H1 (cell line): ENCODE measurements around the gene EXOC1. TPM values are rescaled to one million over a fixed set of nuclear protein-coding genes. Genes with fewer than 3 reads are reported as not detected.

Experiments
- CTCF ChIA-PET: fragments of 300-600 bp; sonication (Branson Sonifier 250); formaldehyde crosslinking; loops from one replicate; lab custom pipeline; 2021; ENCODE audit not compliant: partially characterized antibody; lab: Charles Lee
- POLR2A ChIA-PET: fragments of 300-600 bp; sonication (Branson Sonifier 250); formaldehyde crosslinking; loops from one replicate; lab custom pipeline; 2021; ENCODE audit warnings: inconsistent platforms; ENCODE audit not compliant: partially characterized antibody; lab: Charles Lee
- DNase-seq, 2 experiments: peaks; one replicate each; pipeline versions ENCODE4 v3.0.0 to v3.0.0-alpha.2; 2010 to 2022; ENCODE audit warnings: low spot score in 2 of 2, low read depth in 1 of 2, mixed read lengths in 1 of 2
- FAIRE-seq: peaks from 2 replicates; lab custom pipeline; 2011; peaks lifted over from hg19 to GRCh38; lab: Jason Lieb, UNC
- H2AFZ ChIP-seq: 2 replicates; pipeline ENCODE4 v1.8.1; 2012; ENCODE audit warnings: low read length, inconsistent platforms
- H2AK5ac ChIP-seq: 2 replicates; pipeline ENCODE4 v1.6.1; 2013; ENCODE audit warnings: low read depth, low read length
- H2BK120ac ChIP-seq: replicated peaks from 2 replicates; pipeline ENCODE3; 2013; ENCODE audit warnings: low read depth, low read length, inconsistent platforms
- H2BK12ac ChIP-seq: 2 replicates; pipeline ENCODE4 v1.6.1; 2013; ENCODE audit warnings: low read depth, low read length
- H2BK15ac ChIP-seq: 2 replicates; pipeline ENCODE4 v1.6.1; 2013; ENCODE audit warnings: low read length
- H2BK20ac ChIP-seq: 2 replicates; pipeline ENCODE4 v1.6.1; 2013; ENCODE audit warnings: low read length
- H2BK5ac ChIP-seq: 2 replicates; pipeline ENCODE4 v1.6.1; 2013; ENCODE audit warnings: low read depth, low read length
- H3K14ac ChIP-seq: 2 replicates; pipeline ENCODE4 v1.6.1; 2013; ENCODE audit warnings: inconsistent platforms; ENCODE audit not compliant: insufficient read length
- H3K18ac ChIP-seq: 2 replicates; pipeline ENCODE4 v1.6.1; 2013; ENCODE audit warnings: low read length; ENCODE audit errors: extremely low read depth
- H3K23ac ChIP-seq: 2 replicates; pipeline ENCODE4 v1.6.1; 2013; ENCODE audit warnings: inconsistent platforms; ENCODE audit not compliant: insufficient read length
- H3K23me2 ChIP-seq: 2 replicates; pipeline ENCODE4 v1.6.1; 2013; ENCODE audit warnings: low read depth, low read length
- H3K27ac ChIP-seq: 2 replicates; pipeline ENCODE4 v1.6.1; 2011; ENCODE audit warnings: low read depth, low read length, inconsistent platforms
- H3K27me3 ChIP-seq, 4 experiments: replicated peaks in 1 of 4; 1 replicate in 1 of 4; 2 replicates in 3 of 4; pipeline versions ENCODE4 v1.6.1 to v1.8.1; 2011 to 2013; ENCODE audit warnings: low read length in 3 of 4, mild to moderate bottlenecking in 3 of 4, inconsistent platforms in 2 of 4, mixed read lengths in 2 of 4, moderate library complexity in 1 of 4; ENCODE audit not compliant: control insufficient read depth in 3 of 4, insufficient read depth in 3 of 4; ENCODE audit errors: extremely low read depth in 1 of 4
- H3K36me3 ChIP-seq, 4 experiments: 2 replicates each; pipeline versions ENCODE4 v1.6.1 to v1.8.1; 2011 to 2013; ENCODE audit warnings: mild to moderate bottlenecking in 4 of 4, low read length in 3 of 4, moderate library complexity in 2 of 4, control low read depth in 1 of 4, inconsistent platforms in 1 of 4; ENCODE audit not compliant: insufficient read depth in 4 of 4, control insufficient read depth in 2 of 4
- H3K4ac ChIP-seq: replicated peaks from 2 replicates; pipeline ENCODE3; 2013; ENCODE audit warnings: low read length, low read depth, mixed read lengths, inconsistent platforms; ENCODE audit not compliant: insufficient read length
- H3K4me1 ChIP-seq, 4 experiments: replicated peaks in 1 of 4; 1 replicate in 1 of 4; 2 replicates in 3 of 4; pipeline versions ENCODE4 v1.6.1 to v1.8.1; 2011 to 2013; ENCODE audit warnings: low read length in 3 of 4, inconsistent platforms in 2 of 4, mixed read lengths in 1 of 4; ENCODE audit not compliant: insufficient read depth in 4 of 4, control insufficient read depth in 3 of 4
- H3K4me2 ChIP-seq, 2 experiments: 2 replicates each; pipeline versions ENCODE4 v1.6.1 to v1.8.1; 2011 to 2013; ENCODE audit warnings: low read depth in 2 of 2, low read length in 2 of 2, control low read depth in 1 of 2, inconsistent platforms in 1 of 2, mild to moderate bottlenecking in 1 of 2; ENCODE audit not compliant: insufficient read depth in 1 of 2
- H3K4me3 ChIP-seq, 4 experiments: fragments of 200-600, 300-600 bp in 1 of 4; sonication (generic), shearing (Covaris generic), sonication (Bioruptor Twin) in 1 of 4; 2 replicates each; pipeline versions ENCODE4 v1.5.1 to v1.8.1; 2011 to 2016; ENCODE audit warnings: low read length in 4 of 4, low read depth in 3 of 4, control low read depth in 2 of 4, inconsistent platforms in 2 of 4, mild to moderate bottlenecking in 2 of 4, mixed read lengths in 1 of 4, moderate library complexity in 1 of 4; ENCODE audit not compliant: insufficient read depth in 2 of 4; ENCODE audit errors: extremely low read depth in 1 of 4
- H3K56ac ChIP-seq: replicated peaks from 2 replicates; pipeline ENCODE3; 2013; ENCODE audit warnings: low read depth, mild to moderate bottlenecking, mixed read lengths, low read length, inconsistent platforms; ENCODE audit not compliant: insufficient read length
- H3K79me1 ChIP-seq: 2 replicates; pipeline ENCODE4 v1.6.1; 2013; ENCODE audit warnings: low read depth, low read length, control low read depth
- H3K79me2 ChIP-seq, 2 experiments: 2 replicates each; pipeline versions ENCODE4 v1.6.1 to v1.8.1; 2012 to 2013; ENCODE audit warnings: low read length in 2 of 2, mild to moderate bottlenecking in 2 of 2, inconsistent platforms in 1 of 2; ENCODE audit not compliant: insufficient read depth in 2 of 2, control insufficient read depth in 1 of 2
- H3K9ac ChIP-seq, 4 experiments: replicated peaks in 1 of 4; 1 replicate in 1 of 4; 2 replicates in 3 of 4; pipeline versions ENCODE4 v1.6.1 to v1.8.1; 2011 to 2013; ENCODE audit warnings: low read depth in 3 of 4, low read length in 3 of 4, control low read depth in 2 of 4, mild to moderate bottlenecking in 2 of 4, moderate library complexity in 2 of 4, inconsistent platforms in 1 of 4; ENCODE audit errors: extremely low read depth in 1 of 4
- H3K9me3 ChIP-seq, 2 experiments: 2 replicates each; pipeline versions ENCODE4 v1.6.1 to v1.8.1; 2012 to 2013; ENCODE audit warnings: mild to moderate bottlenecking in 2 of 2, moderate library complexity in 2 of 2, control low read depth in 1 of 2, inconsistent platforms in 1 of 2, low read depth in 1 of 2, low read length in 1 of 2, mixed read lengths in 1 of 2; ENCODE audit not compliant: insufficient read depth in 2 of 2
- H4K20me1 ChIP-seq, 2 experiments: replicated peaks in 1 of 2; 2 replicates each; pipeline versions ENCODE3 to v1.8.1; 2011 to 2013; ENCODE audit warnings: inconsistent platforms in 2 of 2, low read length in 2 of 2, mild to moderate bottlenecking in 1 of 2; ENCODE audit not compliant: insufficient read depth in 2 of 2, control insufficient read depth in 1 of 2
- H4K5ac ChIP-seq: 2 replicates; pipeline ENCODE4 v1.6.1; 2013; ENCODE audit warnings: low read length, low read depth, mixed read lengths, inconsistent platforms; ENCODE audit not compliant: insufficient read length
- H4K8ac ChIP-seq: 2 replicates; pipeline ENCODE4 v1.8.0; 2013; ENCODE audit warnings: mild to moderate bottlenecking, moderate library complexity, low read length, inconsistent platforms; ENCODE audit not compliant: insufficient read depth; ENCODE audit errors: extremely low read depth
- H4K91ac ChIP-seq: replicated peaks from 2 replicates; pipeline ENCODE3; 2013; ENCODE audit warnings: low read length, mixed read lengths, inconsistent platforms; ENCODE audit not compliant: insufficient read length
- CREB1 ChIP-seq: IDR thresholded peaks from 2 replicates; pipeline ENCODE4 v1.6.1; 2012; ENCODE audit warnings: inconsistent platforms
- CTCF ChIP-seq, 3 experiments: IDR thresholded peaks; 1 replicate in 2 of 3; 2 replicates in 1 of 3; pipeline versions ENCODE4 v1.5.1 to v1.6.1; 2011; ENCODE audit warnings: low read length in 3 of 3, mild to moderate bottlenecking in 3 of 3, inconsistent platforms in 2 of 3, low read depth in 1 of 3, moderate library complexity in 1 of 3; ENCODE audit not compliant: insufficient read depth in 1 of 3; ENCODE audit errors: control extremely low read depth in 1 of 3
- EP300 ChIP-seq, 2 experiments: IDR thresholded peaks; 1 replicate in 1 of 2; 2 replicates in 1 of 2; pipeline ENCODE4 v1.6.1; 2011 to 2012; ENCODE audit warnings: low read depth in 2 of 2, low read length in 2 of 2, mild to moderate bottlenecking in 2 of 2, borderline replicate concordance in 1 of 2, inconsistent platforms in 1 of 2, moderate library complexity in 1 of 2
- FOSL1 ChIP-seq: IDR thresholded peaks from 2 replicates; pipeline ENCODE4 v1.6.1; 2011; ENCODE audit warnings: mild to moderate bottlenecking, low read depth, low read length, moderate library complexity; ENCODE audit not compliant: insufficient read depth
- PHF8 ChIP-seq: fragments of 200-600 bp; sonication (generic); conservative IDR thresholded peaks from 2 replicates; pipeline ENCODE4 v1.7.1; 2012; ENCODE audit warnings: low read depth, mild to moderate bottlenecking, inconsistent platforms, low read length, moderate library complexity
- POLR2AphosphoS5 ChIP-seq: IDR thresholded peaks from 2 replicates; pipeline ENCODE4 v1.6.1; 2011; ENCODE audit warnings: low read depth, low read length
- SAP30 ChIP-seq: fragments of 300-600 bp; sonication (generic); IDR thresholded peaks from 2 replicates; pipeline ENCODE4 v1.7.1; 2012; ENCODE audit warnings: low read length, moderate library complexity, mild to moderate bottlenecking, inconsistent platforms; ENCODE audit not compliant: insufficient read depth, insufficient replicate concordance
- SIN3A ChIP-seq, 2 experiments: IDR thresholded peaks in 1 of 2; conservative IDR thresholded peaks in 1 of 2; 2 replicates each; pipeline ENCODE4 v1.6.1; 2011 to 2012; ENCODE audit warnings: low read length in 2 of 2, improper control_type of control experiment in 1 of 2, low read depth in 1 of 2, mild to moderate bottlenecking in 1 of 2
- SIRT6 ChIP-seq: IDR thresholded peaks from one replicate; pipeline ENCODE4 v1.7.1; 2012; ENCODE audit warnings: low read length, inconsistent platforms
- YY1 ChIP-seq: IDR thresholded peaks from 2 replicates; pipeline ENCODE4 v1.6.1; 2011; ENCODE audit warnings: low read depth, mild to moderate bottlenecking, low read length
- ZNF274 ChIP-seq: IDR thresholded peaks from 2 replicates; pipeline ENCODE4 v1.7.0; 2012; ENCODE audit warnings: low read length, borderline replicate concordance; ENCODE audit errors: extremely low read depth
- WGBS, 2 experiments: shearing (Covaris generic) in 1 of 2; methylation state at CpG; one replicate each; pipeline versions ENCODE4 v1.1.6 to v1.1.7; 2013 to 2015; ENCODE audit warnings: low lambda C conversion rate in 2 of 2, mixed read lengths in 2 of 2, inconsistent platforms in 1 of 2, low coverage in 1 of 2, missing lambda C conversion rate in 1 of 2; ENCODE audit not compliant: insufficient replicate concordance in 2 of 2, insufficient coverage in 1 of 2, insufficient read length in 1 of 2; ENCODE audit errors: extremely low coverage in 1 of 2, missing lambda C conversion rate in 1 of 2; 5-methylcytosine and 5-hydroxymethylcytosine counted together
- polyA plus RNA-seq, 7 experiments: library from polyadenylated mRNA; depleted of rRNA in 3 of 7; stranded (reverse) in 5 of 7; unstranded in 2 of 7; fragments of >200 nt in 5 of 7; fragments of 200-250 nt in 2 of 7; gene quantifications; 1 replicate in 5 of 7; 2 replicates in 1 of 7; 4 replicates in 1 of 7; pipeline versions ENCODE4 v1.2.1 to v1.2.3, GENCODE V29; 2011 to 2013; ENCODE audit warnings: missing spikeins in 2 of 7, mixed read lengths in 2 of 7
- total RNA-seq: library from RNA; stranded (reverse); fragmentation: NEBNext Ultra II Directional; extraction: Animal tissue kit (Norgen Biotek cat#: 25700); gene quantifications from 2 replicates; pipeline ENCODE4 v1.2.1, GENCODE V29; 2021

The EXOC1 gene
- total and polyA plus RNA-seq, 2 of the 8 experiments (the other 6 are each of a cell fraction or from before 2014, with no cell fraction given): 5.9 to 19.6 TPM

GRCh38 chr4:55857586-55857985 is 4.1 kb downstream of the EXOC1 start:
- H3K9me3 ChIP-seq: no peaks in the 10 kb centered on the region
- 89% methylated on average over 1 of the region's 1 CpG; no CpG with 5 or more reads in 1 of the 2 experiments for WGBS, 2 experiments
- ChIA-PET CTCF (no interaction called here), POLR2A (no interaction called here)
- H3K79me1 ChIP-seq: no peaks in the 10 kb centered on the region
- H2AK5ac ChIP-seq: no peak overlapping the region
- H2BK20ac ChIP-seq: no peak overlapping the region
- H2BK5ac ChIP-seq: no peak overlapping the region
- H3K18ac ChIP-seq: no peak overlapping the region
- peaks cover 2% of the 10 kb centered on the region; the same call in 1 of the 2 replicates for H3K23me2 ChIP-seq
- no peak overlapping the region for H3K23ac ChIP-seq
- H4K20me1 ChIP-seq: no peaks in the 10 kb centered on the region
- FAIRE-seq (no peak), DNase-seq (no peak)
- no peak overlapping the region for H4K8ac ChIP-seq
- no peaks in the 10 kb centered on the region for H3K27me3 ChIP-seq
- H2BK12ac ChIP-seq: no peak overlapping the region
- H3K56ac ChIP-seq: no peak overlapping the region
- H3K9ac ChIP-seq: no peak overlapping the region
- no peak overlapping the region for H4K5ac ChIP-seq
- no peak overlapping the region for H4K91ac ChIP-seq
- H3K14ac ChIP-seq: no peak overlapping the region
- H3K4me2 ChIP-seq: no peak overlapping the region
- no peak overlapping the region for H2BK120ac ChIP-seq
- H3K36me3 ChIP-seq: peaks cover 0 to 4% (median 0%) of the 10 kb centered on the region in 4 experiments; a peak in 1 of 8 replicates
- 0 out of 7 replicates have a peak, but pooled peaks cover 0 to 2% (median 0%) of the 10 kb centered on the region in 4 experiments for H3K4me1 ChIP-seq
- no peak overlapping the region for H3K4me3 ChIP-seq
- no peak overlapping the region for H2AFZ ChIP-seq
- no peak overlapping the region for H3K4ac ChIP-seq
- H2BK15ac ChIP-seq: no peak overlapping the region
- TF ChIP-seq CREB1 (no peak), POLR2AphosphoS5 (no peak), ZNF274 (no peak), YY1 (no peak), SIRT6 (no peak), PHF8 (no peak), SAP30 (no peak), CTCF (IDR thresholded peaks at IDR 0.05; ENCODE audit: control extremely low read depth in 1 of 3, insufficient read depth in 1 of 3, low read depth in 1 of 3, low read length in 3 of 3) (no peak), EP300 (IDR thresholded peaks at IDR 0.05; ENCODE audit: borderline replicate concordance in 1 of 2, low read depth in 2 of 2, low read length in 2 of 2) (no peak), FOSL1 (no peak), SIN3A (conservative IDR thresholded peaks at IDR 0.05 in 1 of 2, IDR thresholded peaks at IDR 0.05 in 1 of 2; ENCODE audit: low read depth in 1 of 2, low read length in 2 of 2) (no peak)
- H3K27ac ChIP-seq: no peak overlapping the region
- H3K79me2 ChIP-seq: peaks cover 0 to 10% of the 10 kb centered on the region in 2 experiments; a peak in 2 of 4 replicates
